ENCODE data around the gene LLGL2. TPM values are rescaled to one million over a fixed set of nuclear protein-coding genes. Genes with fewer than 3 reads are reported as not detected.

Gene LLGL2
- total RNA-seq, 4 donors from 2014 or later = 221 to 563 (median 300) TPM

GRCh38 chr17:75506888-75507287 is 18.6 kb upstream of the LLGL2 start:
- Histone ChIP-seq H3K4me1 (peaks cover 0 to 29% (median 0%) of the 10 kb centered on the region in 4 donors), H3K27me3 (no peaks in the 10 kb centered on the region), H3K36me3 (peaks cover 0 to 57% (median 0%) of the 10 kb centered on the region in 3 donors), H3K27ac (no peak overlapping the region), H3K4me3 (no peak overlapping the region), H3K9me3 (no peaks in the 10 kb centered on the region)
- no peak for DNase-seq
- TF ChIP-seq POLR2A (IDR thresholded peaks at IDR 0.05) (no peak), CTCF (IDR thresholded peaks at IDR 0.05) (no peak)

- Histone ChIP-seq H3K27me3 (no peaks in the 10 kb centered on the region), H3K4me1 (peaks cover 0 to 36% (median 0%) of the 10 kb centered on the region in 4 donors), H3K36me3 (peaks cover 0 to 50% (median 0%) of the 10 kb centered on the region in 3 donors), H3K9me3 (no peaks in the 10 kb centered on the region), H3K27ac (peak overlapping the region in 2 of 4 donors; percentile 22 to 62), H3K4me3 (no peak overlapping the region)
- no peak for DNase-seq
- TF ChIP-seq POLR2A (IDR thresholded peaks at IDR 0.05) = no peak
- TF ChIP-seq CTCF (IDR thresholded peaks at IDR 0.05) = no peak
Observed at GRCh38 chr17:75507733-75508719, 17.5 kb upstream of the LLGL2 start.

GRCh38 chr17:75508931-75509361 is 16.6 kb upstream of the LLGL2 start:
- Histone ChIP-seq H3K36me3 (peaks cover 0 to 41% (median 0%) of the 10 kb centered on the region in 3 donors), H3K9me3 (no peaks in the 10 kb centered on the region), H3K4me1 (peaks cover 0 to 45% (median 0%) of the 10 kb centered on the region in 4 donors), H3K27ac (peak overlapping the region in 2 of 4 donors; percentile 61 to 62), H3K4me3 (no peak overlapping the region), H3K27me3 (no peaks in the 10 kb centered on the region)
- DNase-seq = no peak
- TF ChIP-seq CTCF (IDR thresholded peaks at IDR 0.05) (no peak), POLR2A (IDR thresholded peaks at IDR 0.05) (no peak)

GRCh38 chr17:75509528-75510258 is 15.8 kb upstream of the LLGL2 start:
- TF ChIP-seq POLR2A (IDR thresholded peaks at IDR 0.05) = peak in 1 of 2 donors; percentile 13
- no peak for TF ChIP-seq CTCF (IDR thresholded peaks at IDR 0.05)
- peaks cover 0 to 35% (median 0%) of the 10 kb centered on the region in 3 donors for H3K36me3 ChIP-seq
- peak overlapping the region in 3 of 4 donors; percentile 36 to 62 (median 61) for H3K27ac ChIP-seq

GRCh38 chr17:75511270-75511609 is 14.3 kb upstream of the LLGL2 start:
- Histone ChIP-seq H3K4me1 (peaks cover 0 to 46% (median 7%) of the 10 kb centered on the region in 4 donors), H3K36me3 (peaks cover 0 to 20% (median 0%) of the 10 kb centered on the region in 3 donors), H3K27me3 (no peaks in the 10 kb centered on the region), H3K9me3 (no peaks in the 10 kb centered on the region), H3K27ac (peak overlapping the region in 1 of 4 donors; percentile 10), H3K4me3 (no peak overlapping the region)
- TF ChIP-seq POLR2A (IDR thresholded peaks at IDR 0.05) (no peak), CTCF (IDR thresholded peaks at IDR 0.05) (no peak)
- DNase-seq = no peak

More at GRCh38 chr17:75509528-75510258, 15.8 kb upstream of the LLGL2 start:
- H3K4me3 ChIP-seq = no peak overlapping the region
- no peak for DNase-seq
- H3K9me3 ChIP-seq = no peaks in the 10 kb centered on the region
- H3K27me3 ChIP-seq = no peaks in the 10 kb centered on the region
- peaks cover 0 to 49% (median 2%) of the 10 kb centered on the region in 4 donors for H3K4me1 ChIP-seq
